IMR-90 (cell line): ENCODE data around the gene KLHL36. TPM values are rescaled to one million over a fixed set of nuclear protein-coding genes. Genes with fewer than 3 reads are reported as not detected.

Experiments
- ATAC-seq: fragments of 200-7000 bp; cut with Tn5 transposase; 2 replicates; pipeline ENCODE4 v1.9.1; 2020; ENCODE audit warnings: low read depth, mild to moderate bottlenecking, moderate library complexity
- BruUV-seq: library from RNA; stranded (reverse); fragments of 400-500 nt; replicated peaks from 2 replicates; lab custom pipeline; 2021; lab: Mats Ljungman, UMichigan
- CTCF ChIA-PET: fragments of 300-600 bp; formaldehyde crosslinking; extraction: SDS; loops from one replicate; lab custom pipeline; 2021; ENCODE audit warnings: antibody characterized with exemption; lab: Yijun Ruan, JAX
- POLR2A ChIA-PET: fragments of 300-600 bp; sonication (Branson Sonifier 250); formaldehyde crosslinking; loops from one replicate; lab custom pipeline; 2022; ENCODE audit warnings: antibody characterized with exemption; ENCODE audit not compliant: unreplicated experiment; lab: Charles Lee
- DNase-seq: peaks from one replicate; pipeline ENCODE4 v3.0.0; 2013
- H2AFZ ChIP-seq: replicated peaks from 2 replicates; pipeline ENCODE3; 2013; ENCODE audit warnings: low read length, mild to moderate bottlenecking; ENCODE audit not compliant: poor library complexity
- H2AK5ac ChIP-seq: 2 replicates; pipeline ENCODE4 v1.6.1; 2013; ENCODE audit warnings: low read depth, low read length, inconsistent platforms
- H2AK9ac ChIP-seq: replicated peaks from 2 replicates; pipeline ENCODE3; 2013; ENCODE audit warnings: mild to moderate bottlenecking, low read depth, low read length, moderate library complexity; ENCODE audit not compliant: poor library complexity
- H2BK120ac ChIP-seq: 2 replicates; pipeline ENCODE4 v1.6.1; 2013; ENCODE audit warnings: low read depth, low read length, inconsistent platforms
- H2BK15ac ChIP-seq: 3 replicates; pipeline ENCODE4 v1.6.1; 2013; ENCODE audit warnings: low read depth, low read length, inconsistent platforms
- H2BK20ac ChIP-seq: 2 replicates; pipeline ENCODE4 v1.6.1; 2013; ENCODE audit warnings: low read depth, mild to moderate bottlenecking, inconsistent platforms, low read length, moderate library complexity
- H2BK5ac ChIP-seq: 2 replicates; pipeline ENCODE4 v1.6.1; 2013; ENCODE audit warnings: mild to moderate bottlenecking, low read depth, low read length, inconsistent platforms; ENCODE audit not compliant: poor library complexity, severe bottlenecking
- H3K14ac ChIP-seq: replicated peaks from 2 replicates; pipeline ENCODE4 v1.6.1; 2013; ENCODE audit warnings: low read depth, low read length, inconsistent platforms
- H3K18ac ChIP-seq: 2 replicates; pipeline ENCODE4 v1.6.1; 2013; ENCODE audit warnings: low read depth, low read length, control low read depth
- H3K23ac ChIP-seq: 2 replicates; pipeline ENCODE4 v1.6.1; 2013; ENCODE audit warnings: low read depth, low read length, inconsistent platforms
- H3K27ac ChIP-seq: 2 replicates; pipeline ENCODE4 v1.5.1; 2013; ENCODE audit warnings: mild to moderate bottlenecking, control low read depth, low read length; ENCODE audit not compliant: insufficient read depth
- H3K27me3 ChIP-seq: 2 replicates; pipeline ENCODE4 v1.6.1; 2013; ENCODE audit warnings: low read length; ENCODE audit not compliant: control insufficient read depth, insufficient read depth
- H3K36me3 ChIP-seq: 2 replicates; pipeline ENCODE4 v1.6.1; 2013; ENCODE audit warnings: low read length, mixed read lengths; ENCODE audit not compliant: control insufficient read depth, insufficient read depth
- H3K4ac ChIP-seq: 2 replicates; pipeline ENCODE4 v1.6.1; 2013; ENCODE audit warnings: low read depth, low read length, inconsistent platforms
- H3K4me1 ChIP-seq: 2 replicates; pipeline ENCODE4 v1.6.1; 2013; ENCODE audit warnings: low read length, mixed read lengths; ENCODE audit not compliant: control insufficient read depth, insufficient read depth
- H3K4me2 ChIP-seq: 2 replicates; pipeline ENCODE4 v1.6.1; 2013; ENCODE audit warnings: low read depth, mild to moderate bottlenecking, control low read depth, low read length, moderate library complexity
- H3K4me3 ChIP-seq: 2 replicates; pipeline ENCODE4 v1.5.1; 2013; ENCODE audit warnings: low read depth, mild to moderate bottlenecking, control low read depth, low read length, moderate library complexity; ENCODE audit not compliant: insufficient read depth
- H3K56ac ChIP-seq: 2 replicates; pipeline ENCODE4 v1.6.1; 2013; ENCODE audit warnings: low read length, inconsistent platforms; ENCODE audit not compliant: insufficient read depth; ENCODE audit errors: extremely low read depth
- H3K79me1 ChIP-seq, 2 experiments: 2 replicates each; pipeline ENCODE4 v1.6.1; 2013; ENCODE audit warnings: low read length in 2 of 2, inconsistent platforms in 1 of 2, low read depth in 1 of 2
- H3K9ac ChIP-seq: 2 replicates; pipeline ENCODE4 v1.6.1; 2013; ENCODE audit warnings: low read depth, low read length, control low read depth
- H3K9me1 ChIP-seq: 2 replicates; pipeline ENCODE4 v1.6.1; 2013; ENCODE audit warnings: low read length, inconsistent platforms; ENCODE audit not compliant: insufficient read depth
- H3K9me3 ChIP-seq: 2 replicates; pipeline ENCODE4 v1.6.1; 2013; ENCODE audit warnings: low read length; ENCODE audit not compliant: control insufficient read depth, insufficient read depth
- H4K20me1 ChIP-seq: 2 replicates; pipeline ENCODE4 v1.6.1; 2013; ENCODE audit warnings: low read length, inconsistent platforms; ENCODE audit not compliant: insufficient read depth
- H4K5ac ChIP-seq: 2 replicates; pipeline ENCODE4 v1.6.1; 2013; ENCODE audit warnings: mild to moderate bottlenecking, low read depth, low read length, control low read depth
- H4K8ac ChIP-seq, 2 experiments: 2 replicates each; pipeline ENCODE4 v1.6.1; 2013; ENCODE audit warnings: low read depth in 2 of 2, low read length in 2 of 2, control low read depth in 1 of 2, inconsistent platforms in 1 of 2
- H4K91ac ChIP-seq: 2 replicates; pipeline ENCODE4 v1.6.1; 2013; ENCODE audit warnings: low read depth, low read length, inconsistent platforms; ENCODE audit not compliant: insufficient read depth
- CEBPB ChIP-seq: IDR thresholded peaks from 2 replicates; pipeline ENCODE4 v1.6.1; 2012; ENCODE audit warnings: low read depth, low read length, improper control_type of control experiment
- CHD1 ChIP-seq: IDR thresholded peaks from 2 replicates; pipeline ENCODE4 v1.6.1; 2012; ENCODE audit warnings: low read depth, low read length, improper control_type of control experiment
- FOS ChIP-seq: fragments of 150-350 bp; IDR thresholded peaks from 2 replicates; pipeline ENCODE4 v1.6.1; 2016; ENCODE audit warnings: low read depth, low read length
- MAFK ChIP-seq: IDR thresholded peaks from 2 replicates; pipeline ENCODE4 v1.6.1; 2012; ENCODE audit warnings: low read depth, low read length, improper control_type of control experiment
- MAZ ChIP-seq: IDR thresholded peaks from 2 replicates; pipeline ENCODE4 v1.6.1; 2012; ENCODE audit warnings: low read depth, mild to moderate bottlenecking, low read length, improper control_type of control experiment, moderate library complexity, borderline replicate concordance
- MXI1 ChIP-seq: IDR thresholded peaks from 2 replicates; pipeline ENCODE4 v1.6.1; 2012; ENCODE audit warnings: low read depth, mild to moderate bottlenecking, low read length, moderate library complexity, borderline replicate concordance
- NFE2L2 ChIP-seq: fragments of 150-350 bp; IDR thresholded peaks from 2 replicates; pipeline ENCODE4 v1.6.1; 2016; ENCODE audit warnings: low read depth, mild to moderate bottlenecking, low read length
- POLR2A ChIP-seq: IDR thresholded peaks from 2 replicates; pipeline ENCODE4 v1.6.1; 2012; ENCODE audit warnings: mild to moderate bottlenecking, low read depth, low read length
- RAD21 ChIP-seq: IDR thresholded peaks from 2 replicates; pipeline ENCODE4 v1.6.1; 2012; ENCODE audit warnings: low read length, improper control_type of control experiment
- RFX5 ChIP-seq: IDR thresholded peaks from 2 replicates; pipeline ENCODE4 v1.8.0; 2012; ENCODE audit warnings: low read depth, mild to moderate bottlenecking, low read length, moderate library complexity
- SMC3 ChIP-seq: fragments of 150-350 bp; IDR thresholded peaks from 2 replicates; pipeline ENCODE4 v1.6.1; 2016; ENCODE audit warnings: low read depth, mild to moderate bottlenecking, antibody characterized with exemption, low read length, moderate library complexity
- WGBS, 2 experiments: methylation state at CpG; one replicate each; pipeline versions ENCODE4 v1.1.5 to v1.1.7; 2013; ENCODE audit warnings: missing lambda C conversion rate in 2 of 2; ENCODE audit not compliant: insufficient read length in 1 of 2; ENCODE audit errors: extremely low coverage in 2 of 2; 5-methylcytosine and 5-hydroxymethylcytosine counted together
- dilution Hi-C: fragments of 300-500 bp; cut with HindIII; formaldehyde crosslinking; loops from one replicate; pipeline ENCODE4 v1.14.3; 2018; ENCODE audit warnings: low sequenced_read_pairs; ENCODE audit not compliant: unreplicated experiment
- in situ Hi-C: fragments of 300-500 bp; cut with MboI; formaldehyde crosslinking; loops from 3 replicates; pipeline ENCODE4 v1.14.3; 2019; ENCODE audit warnings: low sequenced_read_pairs, inconsistent platforms, mixed read lengths
- intact Hi-C: fragments of 100-400 bp; cut with micrococcal nuclease; formaldehyde crosslinking; loops from 2 replicates; pipeline ENCODE4 v1.10.0; 2022
- polyA plus RNA-seq, 3 experiments: library from polyadenylated mRNA; depleted of rRNA; stranded (reverse); fragments of >200 nt; gene quantifications; 2 replicates each; pipeline ENCODE4 v1.2.3, GENCODE V29; 2012; ENCODE audit warnings: low replicate concordance in 1 of 3
- total RNA-seq: library from RNA; depleted of rRNA; stranded (reverse); fragments of >200 nt; gene quantifications from 2 replicates; pipeline ENCODE4 v1.2.3, GENCODE V29; 2012
- TF ChIP-seq, protein P1 (sequence below): fragments of 150-350 bp; IDR thresholded peaks from 2 replicates; pipeline ENCODE4 v1.6.1; 2016; ENCODE audit warnings: low read depth, mild to moderate bottlenecking, low read length, moderate library complexity, borderline replicate concordance
- TF ChIP-seq, protein P2 (sequence below): fragments of 150-350 bp; IDR thresholded peaks from 2 replicates; pipeline ENCODE4 v1.6.1; 2017; ENCODE audit warnings: mild to moderate bottlenecking, antibody characterized with exemption, low read length, low read depth

Gene KLHL36
- total and polyA plus RNA-seq, 2 of the 4 experiments (the other 2 are of a cell fraction), result 45.9 to 46.3 TPM

DNA sequence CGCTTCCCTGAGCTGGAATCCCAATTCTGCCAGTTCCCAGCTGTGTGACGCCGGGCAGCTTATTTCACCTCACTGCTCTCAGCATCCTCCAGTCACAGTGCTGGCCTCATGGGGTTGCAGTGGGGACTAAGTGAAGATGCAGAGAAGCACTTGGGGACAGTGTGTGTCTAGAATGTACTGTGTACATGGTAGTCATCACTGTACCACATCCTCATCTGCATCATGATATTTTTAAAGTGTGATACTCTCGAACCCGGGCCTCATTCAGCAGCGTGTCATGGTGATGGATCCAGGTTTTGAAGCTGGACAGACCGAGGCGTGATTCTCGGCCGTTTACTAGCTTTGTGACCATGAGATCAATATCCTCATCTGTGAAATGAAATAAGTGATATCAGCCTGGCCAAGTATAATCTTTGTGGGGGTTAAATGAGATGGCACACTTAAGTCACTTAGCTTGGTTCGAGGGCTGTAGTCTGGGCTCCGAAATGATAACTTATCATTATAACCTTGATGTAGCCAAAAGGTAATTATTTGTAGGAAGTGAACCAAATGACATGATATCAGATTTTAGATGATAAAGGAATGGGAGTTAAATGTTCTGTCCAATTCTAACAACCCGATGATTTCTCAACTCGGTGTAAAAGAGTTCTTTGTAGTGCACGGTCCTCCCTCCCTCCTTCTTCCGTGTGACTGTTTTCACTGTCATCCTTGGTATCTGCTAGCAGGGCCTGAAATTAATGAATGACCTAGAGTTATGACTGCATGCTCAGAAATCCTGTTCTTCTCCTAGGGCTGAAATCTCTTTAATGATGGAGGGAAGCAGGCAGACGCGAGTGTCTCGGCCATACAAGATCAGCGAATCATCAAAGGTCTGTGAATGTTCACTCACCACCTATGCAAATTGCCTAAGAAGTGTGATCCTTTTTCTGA is 2.0 kb downstream of the KLHL36 start (continued):
- no peak for TF ChIP-seq CHD1
- 0 out of 2 replicates have a peak, but pooled peaks have one; percentile 29 for TF ChIP-seq FOS
- TF ChIP-seq SMC3, result no peak

DNA sequence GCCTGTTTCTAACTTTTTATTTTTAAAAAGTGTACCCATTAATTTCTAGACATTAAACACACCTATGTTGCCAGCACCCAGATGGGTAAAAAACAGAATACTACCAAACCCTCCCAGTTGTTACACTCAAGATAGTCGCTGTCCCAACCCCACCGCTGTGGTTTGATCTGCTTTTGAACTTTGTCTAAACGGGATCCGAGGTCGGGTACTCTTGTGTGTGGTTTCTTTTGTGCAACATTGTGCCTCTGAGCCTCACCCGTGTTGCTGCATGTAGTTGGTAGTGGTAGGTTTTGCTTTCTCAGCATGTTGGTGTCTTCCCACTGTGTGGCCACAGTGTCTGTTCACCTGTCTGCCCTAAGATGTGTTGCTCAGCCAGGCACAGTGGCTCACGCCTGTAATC is 4.3 kb downstream of the KLHL36 start:
- POLR2A ChIA-PET, result no interaction called here
- Histone ChIP-seq H3K56ac (no peak overlapping the region; the same call in 1 of the 2 replicates), H4K5ac (no peak overlapping the region), H3K27me3 (no peaks in the 10 kb centered on the region), H3K4me1 (peaks cover 13% of the 10 kb centered on the region), H3K9ac (no peak overlapping the region), H2AK9ac (no peak overlapping the region), H3K79me1 (peaks cover 39 to 75% of the 10 kb centered on the region in 2 experiments), H3K27ac (no peak overlapping the region), H3K14ac (no peak overlapping the region), H3K36me3 (peaks cover 29% of the 10 kb centered on the region), H2BK120ac (no peak overlapping the region), H3K9me3 (no peaks in the 10 kb centered on the region), H3K4me3 (no peak overlapping the region), H2BK15ac (no peak overlapping the region), H3K18ac (no peak overlapping the region), H3K4ac (no peak overlapping the region), H2BK20ac (no peak overlapping the region), H2AFZ (no peak overlapping the region), H2AK5ac (no peak overlapping the region), H3K9me1 (peaks cover 25% of the 10 kb centered on the region), H3K4me2 (no peak overlapping the region), H4K8ac (no peak overlapping the region), H3K23ac (no peak overlapping the region), H4K91ac (no peak overlapping the region), H2BK5ac (no peak overlapping the region), H4K20me1 (peaks cover 39% of the 10 kb centered on the region)
- in situ Hi-C loops (no loop called here), dilution Hi-C loops (no loop called here), intact Hi-C loops (no loop called here)
- DNase-seq (no peak), ATAC-seq (no peak)
- CTCF ChIA-PET, result no interaction called here
- no TSS peak for BruUV-seq
- WGBS, 2 experiments, result 93% methylated on average over 4 of the region's 7 CpGs; no CpG with 5 or more reads in 1 of the 2 experiments
- TF ChIP-seq, protein P1, sequence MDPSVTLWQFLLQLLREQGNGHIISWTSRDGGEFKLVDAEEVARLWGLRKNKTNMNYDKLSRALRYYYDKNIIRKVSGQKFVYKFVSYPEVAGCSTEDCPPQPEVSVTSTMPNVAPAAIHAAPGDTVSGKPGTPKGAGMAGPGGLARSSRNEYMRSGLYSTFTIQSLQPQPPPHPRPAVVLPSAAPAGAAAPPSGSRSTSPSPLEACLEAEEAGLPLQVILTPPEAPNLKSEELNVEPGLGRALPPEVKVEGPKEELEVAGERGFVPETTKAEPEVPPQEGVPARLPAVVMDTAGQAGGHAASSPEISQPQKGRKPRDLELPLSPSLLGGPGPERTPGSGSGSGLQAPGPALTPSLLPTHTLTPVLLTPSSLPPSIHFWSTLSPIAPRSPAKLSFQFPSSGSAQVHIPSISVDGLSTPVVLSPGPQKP, result no peak
- no peak for TF ChIP-seq RFX5
- TF ChIP-seq, protein P2, sequence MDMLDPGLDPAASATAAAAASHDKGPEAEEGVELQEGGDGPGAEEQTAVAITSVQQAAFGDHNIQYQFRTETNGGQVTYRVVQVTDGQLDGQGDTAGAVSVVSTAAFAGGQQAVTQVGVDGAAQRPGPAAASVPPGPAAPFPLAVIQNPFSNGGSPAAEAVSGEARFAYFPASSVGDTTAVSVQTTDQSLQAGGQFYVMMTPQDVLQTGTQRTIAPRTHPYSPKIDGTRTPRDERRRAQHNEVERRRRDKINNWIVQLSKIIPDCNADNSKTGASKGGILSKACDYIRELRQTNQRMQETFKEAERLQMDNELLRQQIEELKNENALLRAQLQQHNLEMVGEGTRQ, result no peak
- TF ChIP-seq CEBPB, result no peak
- no peak for TF ChIP-seq MXI1
- no peak for TF ChIP-seq CHD1
- no peak for TF ChIP-seq SMC3
- no peak for TF ChIP-seq FOS
- TF ChIP-seq NFE2L2, result no peak
- TF ChIP-seq MAFK, result no peak
- no peak for TF ChIP-seq MAZ
- TF ChIP-seq RAD21, result no peak
- no peak for TF ChIP-seq POLR2A
